Measurements from ENCODE around the gene PCDHGA3.

GRCh38 chr5:141373673-141374317 lies 30.2 kb downstream of the PCDHGA3 start, which contains the start of gene PCDHGA6:
- no peak for TF ChIP-seq CTCF (IDR thresholded peaks at IDR 0.05; ENCODE audit: poor library complexity)
- TF ChIP-seq EZH2phosphoT487 (IDR thresholded peaks at IDR 0.05; ENCODE audit: low read depth, severe bottlenecking, unreplicated experiment), result no peak

Data from hepatocyte (in vitro differentiated cells).